HEK293 (cell line): ENCODE measurements around the gene CRELD1.

Experiments
- CTCF ChIA-PET: fragments of 350-600 bp; formaldehyde crosslinking; extraction: SDS; loops from one replicate; lab custom pipeline; 2021; ENCODE audit warnings: antibody characterized with exemption; lab: Yijun Ruan, JAX
- POLR2A ChIA-PET: fragments of 300-600 bp; formaldehyde crosslinking; extraction: SDS; loops from one replicate; lab custom pipeline; 2020; ENCODE audit warnings: antibody characterized with exemption, inconsistent platforms; lab: Yijun Ruan, JAX
- H3K27ac ChIP-seq: fragments of 200-500 bp; sonication (Bioruptor generic); 2 replicates; pipeline ENCODE4 v1.5.1; 2014; ENCODE audit warnings: low read depth, low read length, control low read depth, inconsistent platforms; ENCODE audit errors: extremely low read depth
- H3K36me3 ChIP-seq, 2 experiments: fragments of 200-500 bp in 1 of 2; sonication (Bioruptor generic) in 1 of 2; 1 replicate in 1 of 2; 2 replicates in 1 of 2; pipeline ENCODE4 v1.5.1; 2014 to 2017; ENCODE audit warnings: inconsistent platforms in 2 of 2, low read length in 2 of 2; ENCODE audit not compliant: control insufficient read depth in 2 of 2, insufficient read depth in 1 of 2
- H3K4me1 ChIP-seq: fragments of 200-500 bp; sonication (Bioruptor generic); 2 replicates; pipeline ENCODE4 v1.5.1; 2014; ENCODE audit warnings: mild to moderate bottlenecking, low read length, inconsistent platforms; ENCODE audit not compliant: control insufficient read depth, insufficient read depth
- H3K4me3 ChIP-seq: 2 replicates; pipeline ENCODE4 v1.5.1; 2011; ENCODE audit warnings: low read depth, mild to moderate bottlenecking, control low read depth, low read length, moderate library complexity
- H3K9me3 ChIP-seq: fragments of 200-500 bp; sonication (Bioruptor generic); 2 replicates; pipeline ENCODE4 v1.5.1; 2014; ENCODE audit warnings: low read depth, low read length, inconsistent platforms; ENCODE audit not compliant: control insufficient read depth, insufficient read depth
- GLI2 ChIP-seq: fragments of 450-650 bp; formaldehyde crosslinking; IDR thresholded peaks from 2 replicates; pipeline ENCODE4; 2017; ENCODE audit warnings: missing biosample characterization, missing genetic modification characterization, low read depth, borderline replicate concordance
- HOXC10 ChIP-seq: sonication (generic); formaldehyde crosslinking; IDR thresholded peaks from 2 replicates; pipeline ENCODE4 v1.8.1; 2023; ENCODE audit warnings: mild to moderate bottlenecking, missing genetic modification reagents
- KLF10 ChIP-seq: fragments of 450-650 bp; IDR thresholded peaks from 2 replicates; pipeline ENCODE4 v1.5.1; 2018; ENCODE audit warnings: missing biosample characterization, mild to moderate bottlenecking, missing genetic modification characterization
- KLF16 ChIP-seq: fragments of 450-650 bp; formaldehyde crosslinking; IDR thresholded peaks from 2 replicates; pipeline ENCODE4 v1.5.1; 2017; ENCODE audit warnings: missing biosample characterization, missing genetic modification characterization
- MEIS1 ChIP-seq: sonication (generic); formaldehyde crosslinking; IDR thresholded peaks from 2 replicates; pipeline ENCODE4 v1.8.1; 2022; ENCODE audit warnings: missing genetic modification reagents, mild to moderate bottlenecking, borderline replicate concordance
- PRDM4 ChIP-seq: fragments of 450-650 bp; formaldehyde crosslinking; IDR thresholded peaks from 2 replicates; pipeline ENCODE4 v1.5.1; 2017; ENCODE audit warnings: missing biosample characterization, missing genetic modification characterization
- YY1 ChIP-seq: fragments of 450-650 bp; formaldehyde crosslinking; IDR thresholded peaks from 2 replicates; pipeline ENCODE4 v1.5.1; 2018; ENCODE audit warnings: missing biosample characterization, missing genetic modification characterization
- ZBTB1 ChIP-seq: fragments of 450-650 bp; formaldehyde crosslinking; IDR thresholded peaks from 2 replicates; pipeline ENCODE4 v1.5.1; 2016; ENCODE audit warnings: missing biosample characterization, missing genetic modification characterization
- ZBTB48 ChIP-seq: fragments of 450-650 bp; formaldehyde crosslinking; IDR thresholded peaks from 2 replicates; pipeline ENCODE4 v1.5.1; 2016; ENCODE audit warnings: missing biosample characterization, missing genetic modification characterization
- ZBTB6 ChIP-seq: fragments of 450-650 bp; formaldehyde crosslinking; IDR thresholded peaks from 2 replicates; pipeline ENCODE4 v1.5.1; 2017; ENCODE audit warnings: missing biosample characterization, missing genetic modification characterization
- ZNF223 ChIP-seq: fragments of 450-650 bp; formaldehyde crosslinking; IDR thresholded peaks from 2 replicates; pipeline ENCODE4 v1.5.1; 2016; ENCODE audit warnings: missing biosample characterization, missing genetic modification characterization
- ZNF23 ChIP-seq: fragments of 450-650 bp; formaldehyde crosslinking; IDR thresholded peaks from 2 replicates; pipeline ENCODE4 v1.5.1; 2016; ENCODE audit warnings: missing biosample characterization, missing genetic modification characterization, borderline replicate concordance
- ZNF239 ChIP-seq: fragments of 450-650 bp; formaldehyde crosslinking; IDR thresholded peaks from 2 replicates; pipeline ENCODE4 v1.5.1; 2016; ENCODE audit warnings: missing biosample characterization, missing genetic modification characterization
- ZNF311 ChIP-seq: fragments of 450-650 bp; formaldehyde crosslinking; IDR thresholded peaks from 2 replicates; pipeline ENCODE4 v1.5.1; 2017; ENCODE audit warnings: missing biosample characterization, missing genetic modification characterization, borderline replicate concordance
- ZNF366 ChIP-seq: fragments of 450-650 bp; formaldehyde crosslinking; conservative IDR thresholded peaks from 2 replicates; pipeline ENCODE4 v1.5.1; 2016; ENCODE audit warnings: missing biosample characterization, missing genetic modification characterization
- ZNF404 ChIP-seq: fragments of 450-650 bp; formaldehyde crosslinking; IDR thresholded peaks from 2 replicates; pipeline ENCODE4 v1.5.1; 2017; ENCODE audit warnings: missing biosample characterization, missing genetic modification characterization
- ZNF423 ChIP-seq: fragments of 450-650 bp; formaldehyde crosslinking; IDR thresholded peaks from 2 replicates; pipeline ENCODE4 v1.5.1; 2016; ENCODE audit warnings: missing biosample characterization, missing genetic modification characterization
- ZNF501 ChIP-seq: fragments of 450-650 bp; formaldehyde crosslinking; IDR thresholded peaks from 2 replicates; pipeline ENCODE4 v1.5.1; 2016; ENCODE audit warnings: missing biosample characterization, missing genetic modification characterization
- ZNF544 ChIP-seq: fragments of 450-650 bp; formaldehyde crosslinking; IDR thresholded peaks from 2 replicates; pipeline ENCODE4 v1.5.0; 2017; ENCODE audit warnings: missing biosample characterization, missing genetic modification characterization
- ZNF621 ChIP-seq: fragments of 450-650 bp; formaldehyde crosslinking; IDR thresholded peaks from 2 replicates; pipeline ENCODE4 v1.5.1; 2017; ENCODE audit warnings: missing biosample characterization, missing genetic modification characterization
- ZNF623 ChIP-seq: fragments of 450-650 bp; formaldehyde crosslinking; IDR thresholded peaks from 2 replicates; pipeline ENCODE4 v1.5.1; 2016; ENCODE audit warnings: missing biosample characterization, missing genetic modification characterization
- ZNF76 ChIP-seq: fragments of 450-650 bp; formaldehyde crosslinking; IDR thresholded peaks from 2 replicates; pipeline ENCODE4; 2016; ENCODE audit warnings: low read depth, missing biosample characterization, missing genetic modification characterization, borderline replicate concordance
- ZNF768 ChIP-seq: fragments of 450-650 bp; formaldehyde crosslinking; IDR thresholded peaks from 2 replicates; pipeline ENCODE4 v1.5.1; 2018; ENCODE audit warnings: missing biosample characterization, mild to moderate bottlenecking, missing genetic modification characterization
- ZNF777 ChIP-seq: fragments of 450-650 bp; formaldehyde crosslinking; IDR thresholded peaks from 2 replicates; pipeline ENCODE4 v1.5.1; 2017; ENCODE audit warnings: missing biosample characterization, missing genetic modification characterization, borderline replicate concordance
- ZNF791 ChIP-seq: fragments of 450-650 bp; formaldehyde crosslinking; IDR thresholded peaks from 2 replicates; pipeline ENCODE4 v1.5.1; 2016; ENCODE audit warnings: missing biosample characterization, missing genetic modification characterization
- ZSCAN23 ChIP-seq: fragments of 450-650 bp; formaldehyde crosslinking; IDR thresholded peaks from 2 replicates; pipeline ENCODE4 v1.5.1; 2016; ENCODE audit warnings: missing biosample characterization, missing genetic modification characterization
- TF ChIP-seq, protein P1 (sequence below): fragments of 450-650 bp; formaldehyde crosslinking; IDR thresholded peaks from 2 replicates; pipeline ENCODE4 v1.5.1; 2016; ENCODE audit warnings: missing biosample characterization, missing genetic modification characterization
- TF ChIP-seq, protein P2 (sequence below): fragments of 450-650 bp; formaldehyde crosslinking; IDR thresholded peaks from 2 replicates; pipeline ENCODE4 v1.5.1; 2016; ENCODE audit warnings: missing biosample characterization, missing genetic modification characterization
- TF ChIP-seq, protein P3 (sequence below): fragments of 450-650 bp; formaldehyde crosslinking; IDR thresholded peaks from 2 replicates; pipeline ENCODE4 v1.5.1; 2016; ENCODE audit warnings: missing biosample characterization, missing genetic modification characterization

The CRELD1 gene

DNA sequence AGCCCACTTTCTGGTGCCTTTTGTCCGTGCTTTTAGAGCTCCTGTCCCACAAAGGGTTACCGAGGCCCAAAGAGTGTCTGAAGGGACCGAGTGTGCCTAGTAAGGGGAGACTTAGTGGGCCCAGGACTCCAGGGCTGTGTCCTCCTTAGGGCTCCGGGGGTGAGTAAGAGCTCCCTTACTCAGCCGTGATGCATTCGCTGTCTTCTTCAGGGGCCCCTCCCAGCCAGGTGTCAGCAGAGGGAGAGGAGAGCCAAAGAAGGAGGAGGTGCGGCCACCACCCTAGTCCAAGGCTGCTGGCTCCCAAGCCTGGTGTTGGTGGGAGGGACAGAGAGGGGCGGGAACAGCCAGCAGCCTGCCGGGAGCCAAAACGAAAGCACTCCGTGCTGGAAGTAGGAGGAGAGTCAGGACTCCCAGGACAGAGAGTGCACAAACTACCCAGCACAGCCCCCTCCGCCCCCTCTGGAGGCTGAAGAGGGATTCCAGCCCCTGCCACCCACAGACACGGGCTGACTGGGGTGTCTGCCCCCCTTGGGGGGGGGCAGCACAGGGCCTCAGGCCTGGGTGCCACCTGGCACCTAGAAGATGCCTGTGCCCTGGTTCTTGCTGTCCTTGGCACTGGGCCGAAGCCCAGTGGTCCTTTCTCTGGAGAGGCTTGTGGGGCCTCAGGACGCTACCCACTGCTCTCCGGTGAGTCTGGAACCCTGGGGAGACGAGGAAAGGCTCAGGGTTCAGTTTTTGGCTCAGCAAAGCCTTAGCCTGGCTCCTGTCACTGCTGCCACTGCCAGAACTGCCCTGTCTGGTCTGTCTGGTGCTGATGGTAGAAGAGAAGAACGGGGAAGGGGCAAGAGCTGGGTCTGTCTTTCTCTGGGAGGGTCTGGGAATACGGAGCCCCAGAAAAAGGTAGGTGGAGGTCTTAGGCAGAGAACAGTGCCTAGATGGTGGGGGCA, 16.6 kb upstream of the CRELD1 start, which contains the start of gene IL17RC:
TSS of gene IL17RC (plus strand) at position 365 of the 947 bp plus-strand sequence. CDS start at position 583, 218 bp downstream.
- H3K9me3 ChIP-seq = no peaks in the 10 kb centered on the region
- ChIA-PET CTCF (interaction anchor here (0.5 to 1.4 kb wide), 6 partner anchors 9 to 256 kb away, joined by 3 read pairs; partner anchors contain the start of genes CRELD1 and IL17RE), POLR2A (interaction anchor here (1.0 to 2.6 kb wide), 8 partner anchors 10 to 33 kb away, joined by 4 to 23 read pairs (median 6); partner anchors contain the start of genes CRELD1, IL17RE and JAGN1)
- peak within 1 kb of the TSS; percentile 6; the same call in 1 of the 2 replicates for H3K4me3 ChIP-seq
- no peaks in the 10 kb centered on the region for H3K36me3 ChIP-seq
- H3K27ac ChIP-seq = peak within 1 kb of the TSS; percentile 54; the same call in 1 of the 2 replicates
- H3K4me1 ChIP-seq = peaks cover 14% of the 10 kb centered on the region
- TF ChIP-seq ZNF404 (tag by site-specific recombination) (no peak), MEIS1 (no peak), KLF16 (no peak), ZNF239 (tag by site-specific recombination) (no peak), ZBTB6 (tag by site-specific recombination) (no peak), ZNF311 (tag by site-specific recombination) (no peak), ZNF423 (tag by site-specific recombination) (no peak), ZNF544 (tag by site-specific recombination) (no peak), ZNF777 (tag by site-specific recombination) (no peak), ZNF621 (no peak), ZBTB48 (tag by site-specific recombination) (peak; percentile 97), ZNF501 (tag by site-specific recombination) (no peak), YY1 (tag by site-specific recombination) (no peak), ZNF623 (tag by site-specific recombination) (no peak), ZNF768 (no peak), ZSCAN23 (tag by site-specific recombination) (no peak), GLI2 (tag by site-specific recombination) (no peak), ZNF366 (tag by site-specific recombination) (no peak), HOXC10 (CRISPR knock-in tag) (no peak), ZNF23 (tag by site-specific recombination) (no peak), ZNF791 (tag by site-specific recombination) (no peak), ZNF223 (tag by site-specific recombination) (no peak), ZBTB1 (no peak), ZNF76 (tag by site-specific recombination) (peak; percentile 60; the same call in 1 of the 2 replicates), PRDM4 (tag by site-specific recombination) (no peak), KLF10 (tag by site-specific recombination) (no peak; the same call in 1 of the 2 replicates)
- TF ChIP-seq, protein P1, sequence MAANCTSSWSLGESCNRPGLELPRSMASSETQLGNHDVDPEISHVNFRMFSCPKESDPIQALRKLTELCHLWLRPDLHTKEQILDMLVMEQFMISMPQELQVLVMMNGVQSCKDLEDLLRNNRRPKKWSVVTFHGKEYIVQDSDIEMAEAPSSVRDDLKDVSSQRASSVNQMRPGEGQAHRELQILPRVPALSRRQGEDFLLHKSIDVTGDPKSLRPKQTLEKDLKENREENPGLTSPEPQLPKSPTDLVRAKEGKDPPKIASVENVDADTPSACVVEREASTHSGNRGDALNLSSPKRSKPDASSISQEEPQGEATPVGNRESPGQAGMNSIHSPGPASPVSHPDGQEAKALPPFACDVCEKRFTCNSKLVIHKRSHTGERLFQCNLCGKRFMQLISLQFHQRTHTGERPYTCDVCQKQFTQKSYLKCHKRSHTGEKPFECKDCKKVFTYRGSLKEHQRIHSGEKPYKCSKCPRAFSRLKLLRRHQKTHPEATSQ (tag by site-specific recombination) = no peak
- TF ChIP-seq, protein P2, sequence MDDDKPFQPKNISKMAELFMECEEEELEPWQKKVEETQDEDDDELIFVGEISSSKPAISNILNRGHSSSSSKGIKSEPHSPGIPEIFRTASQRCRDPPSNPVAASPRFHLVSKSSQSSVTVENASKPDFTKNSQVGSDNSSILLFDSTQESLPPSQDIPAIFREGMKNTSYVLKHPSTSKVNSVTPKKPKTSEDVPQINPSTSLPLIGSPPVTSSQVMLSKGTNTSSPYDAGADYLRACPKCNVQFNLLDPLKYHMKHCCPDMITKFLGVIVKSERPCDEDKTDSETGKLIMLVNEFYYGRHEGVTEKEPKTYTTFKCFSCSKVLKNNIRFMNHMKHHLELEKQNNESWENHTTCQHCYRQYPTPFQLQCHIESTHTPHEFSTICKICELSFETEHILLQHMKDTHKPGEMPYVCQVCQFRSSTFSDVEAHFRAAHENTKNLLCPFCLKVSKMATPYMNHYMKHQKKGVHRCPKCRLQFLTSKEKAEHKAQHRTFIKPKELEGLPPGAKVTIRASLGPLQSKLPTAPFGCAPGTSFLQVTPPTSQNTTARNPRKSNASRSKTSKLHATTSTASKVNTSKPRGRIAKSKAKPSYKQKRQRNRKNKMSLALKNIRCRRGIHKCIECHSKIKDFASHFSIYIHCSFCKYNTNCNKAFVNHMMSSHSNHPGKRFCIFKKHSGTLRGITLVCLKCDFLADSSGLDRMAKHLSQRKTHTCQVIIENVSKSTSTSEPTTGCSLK (tag by site-specific recombination) = no peak
- TF ChIP-seq, protein P3, sequence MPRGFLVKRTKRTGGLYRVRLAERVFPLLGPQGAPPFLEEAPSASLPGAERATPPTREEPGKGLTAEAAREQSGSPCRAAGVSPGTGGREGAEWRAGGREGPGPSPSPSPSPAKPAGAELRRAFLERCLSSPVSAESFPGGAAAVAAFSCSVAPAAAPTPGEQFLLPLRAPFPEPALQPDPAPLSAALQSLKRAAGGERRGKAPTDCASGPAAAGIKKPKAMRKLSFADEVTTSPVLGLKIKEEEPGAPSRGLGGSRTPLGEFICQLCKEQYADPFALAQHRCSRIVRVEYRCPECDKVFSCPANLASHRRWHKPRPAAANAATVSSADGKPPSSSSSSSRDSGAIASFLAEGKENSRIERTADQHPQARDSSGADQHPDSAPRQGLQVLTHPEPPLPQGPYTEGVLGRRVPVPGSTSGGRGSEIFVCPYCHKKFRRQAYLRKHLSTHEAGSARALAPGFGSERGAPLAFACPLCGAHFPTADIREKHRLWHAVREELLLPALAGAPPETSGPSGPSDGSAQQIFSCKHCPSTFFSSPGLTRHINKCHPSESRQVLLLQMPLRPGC (tag by site-specific recombination) = no peak
